Parathyroid adenoma (tissue), 2 donors: ENCODE data around the gene HSD17B14.
"Not testable (repeated sequence)": the region's sequence is repeated elsewhere in the genome, so short reads cannot be mapped to it uniquely, and the experiment has no call there.

ENCODE experiments used
- H2AFZ ChIP-seq: fragments of 300-600 bp; sonication (generic); one replicate; pipeline ENCODE4 v1.7.0; 2017; ENCODE audit warnings: antibody characterized with exemption, mild to moderate bottlenecking
- H3K27ac ChIP-seq: fragments of 300-600 bp; sonication (generic); one replicate; pipeline ENCODE4 v1.7.0; 2017
- H3K27me3 ChIP-seq: fragments of 300-600 bp; sonication (generic); one replicate; pipeline ENCODE4 v1.7.0; 2017; ENCODE audit warnings: low read length; ENCODE audit not compliant: control insufficient read depth, insufficient read depth
- H3K36me3 ChIP-seq: fragments of 300-600 bp; sonication (generic); one replicate; pipeline ENCODE4 v1.7.0; 2017; ENCODE audit warnings: low read length; ENCODE audit not compliant: control insufficient read depth, insufficient read depth
- H3K4me1 ChIP-seq: fragments of 300-600 bp; sonication (generic); one replicate; pipeline ENCODE4 v1.7.0; 2017; ENCODE audit warnings: control low read depth
- H3K4me2 ChIP-seq: fragments of 300-600 bp; sonication (generic); one replicate; pipeline ENCODE4 v1.7.0; 2017; ENCODE audit warnings: low read length
- H3K4me3 ChIP-seq: fragments of 300-600 bp; sonication (generic); one replicate; pipeline ENCODE4 v1.7.0; 2017; ENCODE audit warnings: low read depth, low read length
- H3K79me2 ChIP-seq: fragments of 300-600 bp; sonication (generic); one replicate; pipeline ENCODE4 v1.7.0; 2017; ENCODE audit warnings: control low read depth
- H3K9ac ChIP-seq: fragments of 300-600 bp; sonication (generic); one replicate; pipeline ENCODE4 v1.7.0; 2017; ENCODE audit warnings: mild to moderate bottlenecking
- H3K9me3 ChIP-seq: fragments of 300-600 bp; sonication (generic); one replicate; pipeline ENCODE4 v1.7.0; 2017; ENCODE audit warnings: low read length; ENCODE audit not compliant: control insufficient read depth
- TF ChIP-seq, protein P1 (sequence below): fragments of 300-600 bp; sonication (generic); IDR thresholded peaks from one replicate; pipeline ENCODE4 v1.7.0; 2017; ENCODE audit warnings: antibody characterized with exemption, mild to moderate bottlenecking
- donor health status: primary hyperparathyroidism.

HSD17B14 gene

DNA sequence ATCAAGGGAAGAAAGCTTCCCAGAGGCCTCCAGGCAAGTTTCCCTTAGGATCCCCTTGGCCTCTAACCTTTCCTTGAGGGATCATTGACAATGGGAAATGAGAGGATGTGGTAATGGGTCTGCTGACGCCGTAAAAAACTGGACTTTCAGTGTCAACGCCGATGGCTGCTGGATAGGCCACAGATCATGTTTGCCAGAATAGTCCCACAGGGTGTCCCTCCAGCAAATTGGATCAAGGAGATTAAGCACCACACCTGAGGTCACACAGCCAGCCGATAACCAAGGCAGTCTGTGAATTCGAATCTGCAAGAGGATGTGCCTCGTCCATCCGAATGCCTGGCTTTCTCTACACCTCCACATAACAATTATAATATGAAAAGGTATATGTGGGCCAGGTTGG lies 43.0 kb downstream of the HSD17B14 start:
- Histone ChIP-seq H3K27me3 (no peaks in the 10 kb centered on the region), H2AFZ (no peak overlapping the region), H3K27ac (no peak overlapping the region), H3K4me3 (no peak overlapping the region), H3K9me3 (no peaks in the 10 kb centered on the region), H3K4me2 (no peak overlapping the region), H3K36me3 (no peaks in the 10 kb centered on the region), H3K9ac (no peak overlapping the region), H3K4me1 (peaks cover 13% of the 10 kb centered on the region), H3K79me2 (no peaks in the 10 kb centered on the region)
- TF ChIP-seq, protein P1, sequence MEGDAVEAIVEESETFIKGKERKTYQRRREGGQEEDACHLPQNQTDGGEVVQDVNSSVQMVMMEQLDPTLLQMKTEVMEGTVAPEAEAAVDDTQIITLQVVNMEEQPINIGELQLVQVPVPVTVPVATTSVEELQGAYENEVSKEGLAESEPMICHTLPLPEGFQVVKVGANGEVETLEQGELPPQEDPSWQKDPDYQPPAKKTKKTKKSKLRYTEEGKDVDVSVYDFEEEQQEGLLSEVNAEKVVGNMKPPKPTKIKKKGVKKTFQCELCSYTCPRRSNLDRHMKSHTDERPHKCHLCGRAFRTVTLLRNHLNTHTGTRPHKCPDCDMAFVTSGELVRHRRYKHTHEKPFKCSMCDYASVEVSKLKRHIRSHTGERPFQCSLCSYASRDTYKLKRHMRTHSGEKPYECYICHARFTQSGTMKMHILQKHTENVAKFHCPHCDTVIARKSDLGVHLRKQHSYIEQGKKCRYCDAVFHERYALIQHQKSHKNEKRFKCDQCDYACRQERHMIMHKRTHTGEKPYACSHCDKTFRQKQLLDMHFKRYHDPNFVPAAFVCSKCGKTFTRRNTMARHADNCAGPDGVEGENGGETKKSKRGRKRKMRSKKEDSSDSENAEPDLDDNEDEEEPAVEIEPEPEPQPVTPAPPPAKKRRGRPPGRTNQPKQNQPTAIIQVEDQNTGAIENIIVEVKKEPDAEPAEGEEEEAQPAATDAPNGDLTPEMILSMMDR, result no peak

DNA sequence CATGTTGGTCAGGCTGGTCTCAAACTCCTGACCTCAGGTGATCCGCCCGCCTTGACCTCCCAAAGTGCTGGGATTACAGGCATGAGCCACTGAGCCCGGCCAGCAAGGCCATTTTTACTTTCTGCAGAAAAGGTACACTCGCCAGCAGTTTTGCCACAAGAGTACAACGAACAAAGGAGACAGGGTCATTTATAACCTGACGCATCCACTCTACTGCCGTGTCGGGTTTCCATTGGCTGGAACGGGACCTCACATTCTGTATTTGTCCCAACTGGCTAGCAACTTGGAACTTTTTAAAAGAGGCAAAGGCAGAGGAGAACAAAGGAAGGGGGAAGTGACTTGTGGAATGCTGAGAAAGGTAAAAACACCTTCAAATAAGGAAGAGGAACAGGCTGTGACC lies 49.0 kb downstream of the HSD17B14 start:
- H3K4me3 ChIP-seq, H3K4me1 ChIP-seq, H3K9ac ChIP-seq, H3K36me3 ChIP-seq, H3K27me3 ChIP-seq, H2AFZ ChIP-seq, H3K27ac ChIP-seq, H3K4me2 ChIP-seq, H3K79me2 ChIP-seq, H3K9me3 ChIP-seq: not testable (repeated sequence)

DNA sequence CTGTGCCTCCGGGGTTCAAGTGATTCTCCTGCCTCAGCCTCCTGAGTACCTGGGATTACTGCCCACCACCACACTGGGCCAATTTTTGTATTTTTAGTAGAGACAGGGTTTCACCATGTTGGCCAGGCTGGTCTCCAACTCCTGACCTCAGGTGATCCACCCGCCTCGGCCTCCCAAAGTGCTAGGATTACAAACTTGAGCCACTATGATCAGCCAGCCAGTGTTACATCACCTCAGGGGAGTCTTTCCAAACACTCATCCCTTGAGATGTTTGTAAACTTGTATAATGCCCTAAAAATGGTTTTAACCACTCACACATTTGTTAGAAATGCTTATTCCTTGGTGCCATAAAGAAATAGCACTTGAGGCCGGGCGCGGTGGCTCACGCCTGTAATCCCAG lies 49.9 kb downstream of the HSD17B14 start:
- not testable (repeated sequence) for H3K9me3 ChIP-seq, H3K4me1 ChIP-seq, H2AFZ ChIP-seq, H3K27ac ChIP-seq, H3K27me3 ChIP-seq, H3K9ac ChIP-seq, H3K79me2 ChIP-seq, H3K4me3 ChIP-seq, H3K4me2 ChIP-seq, H3K36me3 ChIP-seq

DNA sequence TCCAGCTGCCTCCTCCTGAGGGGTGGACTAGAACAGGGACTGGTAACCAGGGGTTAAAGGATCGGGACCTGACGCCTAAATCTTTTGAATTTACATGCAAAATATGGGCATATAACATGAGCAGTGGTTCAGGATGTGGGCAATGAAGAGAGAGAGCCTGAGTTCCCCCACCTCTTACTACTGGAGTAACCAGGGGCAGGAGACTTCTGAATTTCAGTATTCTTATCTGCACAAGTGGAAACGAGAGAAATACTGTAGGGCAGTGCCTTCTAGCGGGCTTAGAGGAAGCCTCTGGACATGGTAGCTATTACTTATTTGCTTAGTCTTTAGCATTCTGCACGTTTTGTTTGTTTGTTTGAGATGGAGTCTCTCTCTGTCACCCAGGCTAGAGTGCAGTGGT lies 51.8 kb downstream of the HSD17B14 start:
- Histone ChIP-seq H3K4me1 (peaks cover 14% of the 10 kb centered on the region), H3K9me3 (no peaks in the 10 kb centered on the region), H3K4me2 (no peak overlapping the region), H3K36me3 (no peaks in the 10 kb centered on the region), H3K79me2 (no peaks in the 10 kb centered on the region), H3K27me3 (no peaks in the 10 kb centered on the region), H3K4me3 (no peak overlapping the region), H3K9ac (no peak overlapping the region), H2AFZ (peak overlapping the region; percentile 2), H3K27ac (no peak overlapping the region)
- TF ChIP-seq, protein P1, result peak; percentile 26

DNA sequence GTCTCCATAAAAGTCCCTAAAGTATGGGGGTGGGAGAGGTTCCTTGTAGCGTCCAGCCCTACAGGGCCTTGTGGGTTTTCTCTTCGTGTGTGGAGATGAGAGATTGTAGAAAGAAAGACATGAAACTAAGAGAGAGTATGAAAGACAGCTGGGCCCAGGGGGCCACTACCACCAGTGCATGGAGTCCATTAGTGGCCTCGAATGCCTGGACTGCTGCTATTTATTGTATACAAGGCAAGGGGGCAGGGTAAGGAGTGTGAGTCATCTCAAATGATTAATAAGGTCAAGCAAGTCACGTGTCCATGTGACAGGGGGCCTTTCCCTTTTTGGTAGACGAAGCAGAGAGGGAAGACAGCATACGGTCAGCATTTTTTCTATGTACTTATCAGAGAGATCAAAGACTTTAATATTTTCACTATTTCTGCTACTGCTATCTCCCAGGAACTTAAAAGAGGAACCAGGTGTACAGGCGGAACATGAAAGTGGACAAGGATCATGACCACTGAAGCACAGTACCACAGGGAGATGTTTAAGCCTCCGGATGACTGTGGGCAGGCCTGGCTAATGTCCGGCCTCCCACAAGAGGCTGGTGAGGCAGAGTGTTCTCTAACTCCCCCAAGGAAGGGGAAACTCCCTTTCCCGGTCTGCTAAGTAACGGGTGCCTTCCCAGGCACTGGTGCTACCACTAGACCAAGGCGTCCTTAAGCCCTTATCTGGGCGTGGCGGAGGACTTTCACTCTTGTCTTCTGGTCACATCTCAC lies 55.5 kb downstream of the HSD17B14 start:
- Histone ChIP-seq H3K9me3 (no peaks in the 10 kb centered on the region), H3K27me3 (no peaks in the 10 kb centered on the region), H3K36me3 (no peaks in the 10 kb centered on the region), H3K9ac (no peak overlapping the region), H3K4me1 (peaks cover 14% of the 10 kb centered on the region), H3K27ac (peak overlapping the region; percentile 73), H3K4me3 (no peak overlapping the region), H3K4me2 (peak overlapping the region; percentile 41), H3K79me2 (no peaks in the 10 kb centered on the region), H2AFZ (peak overlapping the region; percentile 69)
- TF ChIP-seq, protein P1, result no peak

DNA sequence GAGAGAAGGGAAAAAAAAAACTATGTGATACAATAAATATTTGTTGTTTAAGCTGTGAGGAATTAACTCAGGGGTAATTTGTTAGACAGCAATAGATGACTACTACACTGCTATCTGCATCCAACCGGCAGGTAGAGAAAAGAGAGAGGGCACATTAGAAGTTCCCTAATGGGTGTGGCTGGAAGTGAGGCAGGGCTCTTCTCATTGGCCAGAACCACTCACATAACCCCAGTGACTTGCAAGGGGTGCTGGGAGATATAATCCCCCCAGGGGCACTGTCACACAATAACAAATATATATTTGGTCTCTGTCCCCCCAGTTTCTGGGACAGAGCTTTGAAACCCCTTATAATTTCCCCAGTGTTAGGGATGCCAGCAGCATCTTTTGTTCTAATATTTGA lies 56.7 kb downstream of the HSD17B14 start:
- Histone ChIP-seq H3K79me2 (no peaks in the 10 kb centered on the region), H3K4me2 (no peak overlapping the region), H3K27me3 (no peaks in the 10 kb centered on the region), H3K9ac (no peak overlapping the region), H3K27ac (no peak overlapping the region), H2AFZ (no peak overlapping the region), H3K4me3 (no peak overlapping the region), H3K36me3 (no peaks in the 10 kb centered on the region), H3K4me1 (peaks cover 14% of the 10 kb centered on the region), H3K9me3 (no peaks in the 10 kb centered on the region)
- TF ChIP-seq, protein P1, result no peak
